ENCODE measurements around the gene NIFK.

NIFK gene

GRCh38 chr2:121774235-121774634 is 37.6 kb upstream of the NIFK start:
- no peak for DNase-seq (ENCODE audit: low read depth)
- H3K4me3 ChIP-seq (ENCODE audit: low read depth, low read length) = no peak overlapping the region
- TF ChIP-seq CTCF (IDR thresholded peaks at IDR 0.05; ENCODE audit: control insufficient read depth, extremely low read depth, insufficient read depth) = no peak

DNA sequence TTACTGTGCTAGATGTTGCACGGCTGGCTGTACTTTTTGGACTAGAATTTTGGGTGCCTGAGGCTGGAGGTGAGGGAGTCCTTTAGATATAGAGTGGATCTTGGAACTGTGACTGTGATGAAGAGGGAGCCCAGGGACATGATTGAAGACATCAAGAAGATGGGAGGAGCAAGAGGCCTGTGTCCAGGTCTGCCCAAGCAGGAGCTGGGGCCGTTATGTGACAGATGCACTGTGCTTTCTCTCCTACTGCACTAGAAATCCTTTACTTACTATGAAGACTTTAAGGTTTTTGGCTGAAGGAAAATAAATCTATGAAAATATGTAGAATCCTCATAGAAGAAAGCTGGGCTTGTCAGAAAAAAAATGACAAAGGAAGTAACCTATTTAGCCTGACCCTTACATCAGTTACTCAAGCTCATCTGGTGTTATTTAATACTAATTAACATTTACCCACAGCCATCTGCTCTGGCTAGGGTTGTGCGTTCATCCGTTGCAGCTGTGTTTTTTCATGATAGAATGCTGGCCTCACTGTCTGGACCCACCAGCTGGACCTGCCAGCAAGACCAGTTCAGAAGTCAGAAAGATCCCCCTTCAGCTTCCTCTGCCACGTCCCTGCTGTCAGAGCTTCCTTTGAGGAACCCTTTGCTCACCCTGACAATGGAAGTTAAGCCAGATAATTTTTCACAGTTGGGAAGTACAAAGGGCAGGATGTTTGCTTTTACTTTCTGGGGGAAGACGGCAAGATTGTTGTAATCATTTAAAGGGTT is 35.5 kb upstream of the NIFK start:
- no peak for DNase-seq (ENCODE audit: low read depth)
- H3K4me3 ChIP-seq (ENCODE audit: low read depth, low read length) = no peak overlapping the region
- no peak for TF ChIP-seq CTCF (IDR thresholded peaks at IDR 0.05; ENCODE audit: control insufficient read depth, extremely low read depth, insufficient read depth)

DNA sequence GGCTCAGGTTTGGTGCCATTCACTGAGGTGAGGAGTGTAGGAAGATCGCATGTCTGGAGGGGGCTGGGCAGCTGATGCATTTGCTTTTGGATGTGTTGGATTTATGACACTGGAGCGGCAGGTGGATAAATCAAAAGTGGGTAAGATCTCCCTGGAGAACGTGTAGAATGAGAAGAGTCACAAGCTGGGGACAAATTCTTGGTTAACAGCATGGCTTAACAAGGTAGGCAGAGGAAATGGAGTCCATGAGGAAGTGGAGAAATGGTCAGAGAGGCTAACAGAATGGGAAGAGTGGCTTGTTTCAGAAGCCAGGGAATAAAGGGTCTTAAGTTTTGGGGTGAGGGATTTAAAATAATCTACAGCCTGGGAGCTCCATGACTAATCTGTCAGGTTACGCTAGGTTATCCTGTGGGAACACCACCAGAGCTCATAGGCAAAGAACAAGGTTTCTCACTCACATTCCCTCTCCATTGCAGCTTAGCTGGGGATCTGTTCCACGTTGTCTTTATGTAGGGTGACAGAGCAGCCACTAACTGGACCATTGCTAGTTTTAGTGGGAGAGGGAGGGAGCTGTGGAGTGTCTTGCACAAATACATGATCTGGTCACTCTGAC is 31.6 kb upstream of the NIFK start:
- H3K4me3 ChIP-seq (ENCODE audit: low read depth, low read length) = no peak overlapping the region
- no peak for TF ChIP-seq CTCF (IDR thresholded peaks at IDR 0.05; ENCODE audit: control insufficient read depth, extremely low read depth, insufficient read depth)
- DNase-seq (ENCODE audit: low read depth) = no peak

DNA sequence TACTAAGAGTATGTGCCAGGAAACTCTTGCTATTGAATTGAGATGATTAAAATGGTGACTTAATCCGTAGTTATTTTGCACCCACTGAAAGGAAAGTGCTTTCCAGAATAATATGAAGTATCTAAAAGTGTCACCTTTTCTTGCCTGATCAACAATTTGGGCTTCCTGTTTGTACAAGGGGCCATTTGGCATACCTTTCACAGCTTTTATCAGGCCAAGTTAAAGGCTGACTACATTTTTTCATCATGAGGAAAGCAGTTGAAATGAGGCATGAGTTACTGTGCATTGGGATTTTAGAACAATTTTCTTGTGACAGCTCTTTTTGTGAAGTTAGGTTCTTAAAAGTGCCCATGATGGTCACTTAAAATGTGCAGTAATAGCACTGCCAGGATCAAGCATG is 29.9 kb upstream of the NIFK start:
- H3K4me3 ChIP-seq (ENCODE audit: low read depth, low read length) = no peak overlapping the region
- DNase-seq (ENCODE audit: low read depth) = no peak
- TF ChIP-seq CTCF (IDR thresholded peaks at IDR 0.05; ENCODE audit: control insufficient read depth, extremely low read depth, insufficient read depth) = no peak

- no peak overlapping the region for H3K4me3 ChIP-seq (ENCODE audit: low read depth, low read length)
- no peak for TF ChIP-seq CTCF (IDR thresholded peaks at IDR 0.05; ENCODE audit: control insufficient read depth, extremely low read depth, insufficient read depth)
- DNase-seq (ENCODE audit: low read depth) = no peak
Observed at GRCh38 chr2:121764681-121765228, 28.1 kb upstream of the NIFK start.

DNA sequence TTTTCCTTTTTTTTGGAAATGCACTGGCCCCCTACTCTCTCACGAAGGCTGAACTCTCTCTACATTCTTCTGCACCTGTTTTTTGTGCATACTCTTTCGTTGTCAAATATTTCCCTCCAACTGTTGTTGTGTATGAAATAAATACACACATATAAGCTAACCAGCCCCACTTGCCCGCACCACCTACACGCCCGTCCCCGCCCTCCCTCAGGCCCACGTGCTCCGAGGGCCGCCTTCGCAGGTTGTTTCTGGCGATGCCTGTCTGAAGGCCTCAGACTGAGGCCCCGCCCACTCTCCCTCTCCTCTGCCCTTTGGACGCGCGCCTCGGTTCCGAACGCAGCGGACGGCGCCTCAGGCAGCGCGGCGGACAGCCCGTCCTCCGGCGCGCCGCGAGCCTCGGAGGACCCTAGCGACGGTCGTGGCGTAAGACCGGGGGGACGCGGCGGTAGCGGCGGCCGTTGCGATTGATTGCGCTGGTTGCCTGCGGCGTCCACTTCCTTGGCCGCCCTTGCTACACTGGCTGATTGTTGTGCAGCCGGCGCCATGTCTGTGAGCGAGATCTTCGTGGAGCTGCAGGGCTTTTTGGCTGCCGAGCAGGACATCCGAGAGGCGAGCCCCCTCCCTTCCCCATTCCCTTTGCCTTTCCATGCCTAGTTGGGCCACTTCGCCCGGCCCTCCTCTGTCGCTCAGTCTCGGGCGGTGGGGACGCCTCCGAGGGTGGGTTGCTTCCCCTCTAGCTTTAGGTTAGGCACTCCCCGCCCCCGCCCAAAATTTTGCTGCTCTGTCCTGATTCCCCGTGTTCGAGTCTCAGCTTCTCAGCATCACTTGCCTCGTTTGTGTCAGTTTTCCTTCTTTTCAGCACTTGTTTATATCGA is 18.8 kb upstream of the NIFK start, which contains the start of gene TSN:
Gene TSN, plus strand, starts transcription at position 415 of the 875 bp plus-strand sequence. Its CDS starts 129 bp downstream, at position 544.
- TF ChIP-seq CTCF (IDR thresholded peaks at IDR 0.05; ENCODE audit: control insufficient read depth, extremely low read depth, insufficient read depth) = no peak
- H3K4me3 ChIP-seq (ENCODE audit: low read depth, low read length) = peak within 1 kb of the TSS; percentile 93

More for the DNA sequence above, 18.8 kb upstream of the NIFK start, which contains the start of gene TSN:
- DNase-seq (ENCODE audit: low read depth) = peak; percentile 85

All from LNCaP clone FGC (cell line).